Astrocyte of the cerebellum (primary cell): ENCODE results near the gene TADA2B.
A peak's percentile ranks its signal among the peaks of the same experiment; 100 is the strongest.

ENCODE experiments used
- DNase-seq: peaks from one replicate; pipeline ENCODE4 v3.0.0-alpha.2; 2011; ENCODE audit warnings: low read depth
- H3K4me3 ChIP-seq: 2 replicates; pipeline ENCODE4 v1.5.1; 2011; ENCODE audit warnings: mild to moderate bottlenecking, low read depth, low read length, moderate library complexity
- CTCF ChIP-seq: IDR thresholded peaks from 2 replicates; pipeline ENCODE4 v1.5.1; 2012; ENCODE audit warnings: low read length, low read depth, moderate library complexity, mild to moderate bottlenecking; ENCODE audit errors: missing control alignments
- in situ Hi-C: cut with HindIII; loops from 2 replicates; pipeline ENCODE4 v1.10.0; 2017; ENCODE audit warnings: low sequenced_read_pairs

TADA2B gene

GRCh38 chr4:7041801-7042502 lies 1.2 kb upstream of the TADA2B start:
- in situ Hi-C loops: no loop called here
- H3K4me3 ChIP-seq: peak overlapping the region; percentile 73
- DNase-seq: no peak
- no peak for TF ChIP-seq CTCF

DNA sequence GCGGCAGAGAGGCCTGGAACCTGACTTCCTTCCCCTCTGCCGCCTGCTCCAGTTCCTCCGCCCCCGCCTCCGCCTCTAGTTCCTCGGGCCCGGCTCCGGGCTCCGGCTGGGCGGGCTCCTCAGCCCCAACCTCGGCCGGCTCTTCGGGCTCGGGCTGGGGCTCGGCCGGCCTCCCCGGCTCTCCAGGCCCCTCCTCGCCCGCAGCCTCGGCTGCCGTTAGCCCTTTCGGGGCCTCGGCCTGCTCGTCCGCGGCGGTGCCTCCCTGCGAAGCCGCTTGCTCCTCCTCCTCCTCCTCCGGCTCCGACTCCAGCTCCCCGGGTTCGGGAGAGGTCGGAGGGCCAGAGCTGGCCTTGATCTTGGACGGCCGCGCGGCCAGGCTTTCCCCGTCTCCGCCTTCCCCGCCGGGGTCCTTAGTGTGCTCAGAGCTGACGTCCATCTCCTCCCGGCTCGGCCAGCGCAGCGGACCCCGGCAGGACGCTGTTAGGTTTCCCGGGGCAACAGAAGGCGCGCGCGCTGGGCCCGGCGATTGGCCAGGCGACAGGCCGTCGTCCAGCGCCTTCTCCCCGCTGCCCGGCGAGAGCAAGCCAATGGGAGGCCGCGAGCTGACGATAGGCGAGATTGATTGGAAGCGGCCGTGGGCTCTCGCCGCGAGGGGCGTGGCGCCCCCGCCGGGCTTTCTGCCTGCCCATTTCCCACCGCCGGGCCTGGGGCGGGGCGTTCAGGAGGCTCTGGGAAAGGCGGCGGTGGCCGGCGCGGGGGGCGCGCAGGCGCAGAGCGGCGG lies 479 bp upstream of the TADA2B start:
- TF ChIP-seq CTCF: no peak
- in situ Hi-C loops: no loop called here
- H3K4me3 ChIP-seq: peak overlapping the region; percentile 73
- peak; percentile 95 for DNase-seq

DNA sequence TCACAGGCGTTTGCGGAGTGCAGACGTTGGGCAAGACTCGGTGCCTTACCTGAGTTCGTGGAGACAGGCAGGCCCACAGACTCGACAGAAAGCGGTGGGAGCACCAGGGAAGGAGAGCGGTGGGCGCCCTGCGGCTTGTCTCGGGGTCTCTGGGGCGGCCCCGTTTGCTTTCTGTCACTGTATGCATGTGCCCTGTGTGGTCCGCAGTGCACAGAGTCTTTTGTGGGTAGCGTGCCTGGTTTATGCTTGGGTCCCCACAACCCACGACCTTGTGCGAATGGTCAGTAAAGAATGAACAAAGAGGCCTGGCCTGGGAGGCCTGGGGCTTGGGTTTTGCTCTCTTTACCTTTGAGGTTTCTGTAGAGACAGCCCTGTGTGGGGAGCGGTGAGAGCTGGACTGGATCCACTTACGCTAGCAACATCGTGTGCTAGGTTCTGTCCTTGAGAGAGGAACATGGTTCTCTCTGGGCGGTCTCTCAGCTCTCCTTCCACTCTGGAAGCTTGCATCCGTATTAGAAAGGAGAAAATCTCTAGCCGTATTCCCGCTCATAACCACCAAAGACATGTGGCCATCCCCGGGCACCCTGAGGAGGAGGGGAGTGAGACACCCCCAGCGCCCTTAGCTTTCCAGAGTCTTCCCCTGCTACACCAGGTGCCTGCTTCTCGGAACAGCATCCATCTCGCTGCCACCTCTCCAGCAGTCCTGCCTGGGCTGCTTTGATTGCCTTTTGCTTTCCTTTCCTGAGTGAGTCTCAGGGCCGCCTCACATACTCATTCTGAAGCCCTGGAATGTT lies 1.2 kb downstream of the TADA2B start:
- in situ Hi-C loops: no loop called here
- no peak for DNase-seq
- H3K4me3 ChIP-seq: peak overlapping the region; percentile 90
- TF ChIP-seq CTCF: no peak

DNA sequence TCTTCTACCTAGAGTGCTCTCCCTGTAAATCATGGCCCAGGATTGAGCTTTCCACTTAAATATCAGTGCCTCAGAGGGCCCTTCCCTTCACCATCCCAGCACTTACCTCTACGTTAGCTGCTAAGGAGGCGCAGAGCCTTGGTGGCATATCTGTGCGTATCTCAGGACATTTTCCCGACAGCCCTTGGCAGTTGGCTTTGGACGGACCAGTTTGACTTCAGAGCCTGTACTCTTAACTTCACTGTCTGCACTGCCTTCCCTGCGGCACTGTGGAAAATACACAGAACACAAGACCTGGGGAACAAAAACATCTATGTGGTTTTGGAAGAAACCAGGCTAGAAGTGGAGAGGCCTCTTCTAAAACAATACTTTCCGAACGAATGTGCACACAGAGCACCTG lies 2.4 kb downstream of the TADA2B start:
- H3K4me3 ChIP-seq: no peak overlapping the region
- in situ Hi-C loops: no loop called here
- DNase-seq: no peak
- TF ChIP-seq CTCF: no peak

GRCh38 chr4:7045961-7046921 lies 3.1 kb downstream of the TADA2B start:
- TF ChIP-seq CTCF: no peak
- no peak overlapping the region for H3K4me3 ChIP-seq
- no peak for DNase-seq
- in situ Hi-C loops: no loop called here
